ENCODE data around the gene ECHDC3. TPM values are rescaled to one million over a fixed set of nuclear protein-coding genes. Genes with fewer than 3 reads are reported as not detected.
A peak's percentile ranks its signal among the peaks of the same experiment; 100 is the strongest.

The ECHDC3 gene
- total RNA-seq, 1 experiment from 2014 or later = 4.3 TPM

GRCh38 chr10:11746883-11747539, 4.8 kb downstream of the ECHDC3 start:
- DNase-seq (ENCODE audit: low read depth) = no peak

GRCh38 chr10:11748866-11749265, 6.7 kb downstream of the ECHDC3 start:
- no peak for DNase-seq (ENCODE audit: low read depth)

- no peak for DNase-seq (ENCODE audit: low read depth)
These were observed 8.2 kb downstream of the ECHDC3 start for GRCh38 chr10:11750420-11750819.

DNA sequence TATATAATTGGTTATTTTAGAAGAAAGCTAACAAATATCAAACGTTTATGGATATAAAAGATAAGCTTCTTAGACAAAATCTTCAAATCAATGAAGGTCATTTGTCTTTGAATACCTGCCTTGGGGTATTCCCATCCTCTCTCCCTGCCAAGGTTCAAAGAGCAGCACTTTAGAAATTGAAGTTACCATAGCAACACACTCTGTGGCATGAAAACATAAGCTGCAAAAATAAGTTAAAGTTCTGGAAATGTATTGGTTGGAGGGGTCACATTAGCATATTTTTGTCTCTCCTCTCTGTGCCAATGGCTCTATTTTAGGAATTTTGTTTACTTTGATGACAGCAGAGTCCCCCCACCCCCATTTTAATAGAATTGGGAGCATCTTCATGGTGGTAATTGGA, 12.0 kb downstream of the ECHDC3 start:
- no peak for DNase-seq (ENCODE audit: low read depth)

DNA sequence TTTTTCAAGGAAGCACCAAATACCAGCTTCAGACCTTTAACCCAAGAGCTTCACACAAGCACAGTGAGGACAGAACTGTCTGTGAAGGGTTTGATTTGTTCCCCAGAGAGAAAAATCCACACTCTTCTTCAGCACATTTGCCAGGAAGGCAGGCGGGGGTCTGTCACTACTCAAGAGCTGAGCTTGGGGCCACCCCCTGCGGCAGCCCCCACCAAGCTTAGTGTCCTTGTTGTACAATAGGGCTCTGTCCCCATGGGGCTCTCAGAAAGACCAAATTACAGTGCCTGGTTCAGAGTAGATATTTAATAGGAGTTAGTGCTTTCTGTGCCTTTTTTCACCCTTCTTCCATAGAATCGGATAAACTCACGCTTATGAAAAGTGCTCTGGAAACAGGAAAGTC, 12.4 kb downstream of the ECHDC3 start:
- DNase-seq (ENCODE audit: low read depth) = no peak

- DNase-seq (ENCODE audit: low read depth) = no peak
These were observed 13.5 kb downstream of the ECHDC3 start for GRCh38 chr10:11755512-11756263.

GRCh38 chr10:11756766-11757315, 14.7 kb downstream of the ECHDC3 start:
- DNase-seq (ENCODE audit: low read depth) = no peak

DNA sequence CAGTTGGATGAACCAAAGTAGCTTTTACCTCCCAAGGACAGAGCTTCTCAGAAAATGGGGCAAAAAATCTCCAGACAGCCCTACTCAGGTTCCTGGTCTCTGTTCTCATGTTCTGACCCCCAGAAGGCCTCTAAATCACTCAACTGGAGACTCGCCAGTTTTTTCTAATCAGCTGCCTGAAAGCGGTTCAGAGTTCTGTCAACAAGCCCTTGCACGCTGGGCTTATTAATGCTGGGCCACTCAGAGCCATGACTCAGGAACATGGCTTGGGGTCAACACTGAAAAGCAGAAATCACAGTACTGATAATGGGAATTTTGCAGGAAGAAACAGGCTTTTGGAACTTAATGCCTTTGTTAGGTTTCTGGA, 15.3 kb downstream of the ECHDC3 start:
- DNase-seq (ENCODE audit: low read depth) = no peak

DNA sequence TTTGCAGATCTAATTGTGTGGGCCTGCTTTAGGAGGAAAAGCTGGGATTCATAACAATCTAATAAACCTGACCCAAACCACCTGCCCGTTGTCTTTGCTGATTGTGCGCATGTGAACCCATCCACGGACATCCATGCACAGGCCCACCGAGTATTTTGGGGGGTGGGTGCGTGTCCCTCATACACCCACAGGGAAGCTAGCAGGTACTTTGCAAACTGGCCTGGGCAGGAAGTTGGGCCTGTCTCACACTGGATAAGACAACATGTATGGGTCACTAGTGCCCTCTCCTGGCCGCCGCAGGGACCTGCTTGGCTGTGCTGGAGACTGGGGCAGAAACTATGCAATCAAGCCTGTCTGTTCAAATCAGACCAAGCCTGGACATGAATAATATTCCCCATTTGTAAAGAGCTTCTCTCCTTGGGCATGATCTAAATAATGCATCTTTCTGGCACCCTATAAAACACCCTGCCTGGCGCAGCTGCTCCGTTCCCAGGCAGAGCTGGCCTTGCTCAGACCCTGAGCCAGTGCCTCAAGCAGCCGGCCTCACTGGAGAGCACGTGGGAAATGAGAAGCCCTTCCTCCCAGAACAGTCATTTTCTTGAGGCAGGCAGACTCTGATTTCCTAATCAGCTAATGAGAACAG, 15.8 kb downstream of the ECHDC3 start:
- peak; percentile 75 for DNase-seq (ENCODE audit: low read depth)

DNA sequence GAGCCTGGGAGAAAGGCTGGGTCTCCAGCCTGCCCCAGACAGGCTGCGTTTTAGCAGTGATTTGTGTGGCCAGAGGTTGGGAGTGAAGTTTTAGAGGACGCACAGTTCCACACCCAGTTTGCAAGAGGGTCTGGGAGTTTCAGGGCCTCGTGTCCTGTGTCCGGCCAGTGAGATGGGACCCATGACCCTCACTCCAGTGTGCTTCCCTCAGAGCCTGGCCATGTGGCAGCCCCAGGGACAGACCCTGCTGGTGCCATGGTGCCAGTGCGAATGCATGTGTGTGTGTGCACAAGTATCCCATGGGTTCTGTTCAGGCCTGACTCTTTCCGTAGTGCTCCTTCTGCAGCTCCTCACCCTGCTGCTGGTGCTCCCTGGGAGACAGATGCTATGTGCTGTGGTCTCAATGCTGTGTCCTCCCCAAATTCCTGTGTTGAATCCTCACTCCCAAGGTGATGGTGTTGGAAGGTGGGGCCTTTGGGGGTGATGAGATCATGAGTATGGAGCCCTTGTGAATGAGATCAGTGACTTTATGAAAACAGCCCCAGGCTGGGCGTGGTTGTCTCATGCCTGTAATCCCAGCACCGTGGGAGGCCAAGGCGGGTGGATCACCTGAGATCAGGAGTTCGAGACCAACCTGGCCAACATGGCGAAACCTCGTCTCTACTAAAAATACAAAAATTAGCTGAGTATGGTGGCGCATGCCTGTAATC, 16.5 kb downstream of the ECHDC3 start:
- DNase-seq (ENCODE audit: low read depth) = no peak

GRCh38 chr10:11759347-11759746, 17.2 kb downstream of the ECHDC3 start:
- no peak for DNase-seq (ENCODE audit: low read depth)

DNA sequence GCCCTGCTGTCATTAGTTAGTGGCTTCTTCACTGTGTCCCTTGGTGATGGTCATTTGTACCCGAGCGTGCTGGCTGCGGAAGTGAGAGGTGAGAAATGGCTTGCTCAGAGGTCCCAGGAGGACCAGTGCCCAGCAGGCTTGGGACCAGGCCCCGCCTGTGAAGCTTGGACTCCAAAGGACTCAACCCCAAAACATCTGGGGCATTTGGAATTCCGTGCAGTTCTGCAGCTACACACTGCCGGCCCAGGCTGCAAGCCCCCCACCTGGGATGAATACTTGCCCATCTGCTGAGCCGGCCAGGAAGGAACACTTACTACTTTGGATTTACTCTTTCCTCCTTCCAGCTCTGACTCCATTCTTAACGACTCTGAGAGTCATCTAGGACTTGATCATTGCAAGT, 18.0 kb downstream of the ECHDC3 start:
- DNase-seq (ENCODE audit: low read depth) = no peak

GRCh38 chr10:11760861-11761260, 18.7 kb downstream of the ECHDC3 start:
- no peak for DNase-seq (ENCODE audit: low read depth)

DNA sequence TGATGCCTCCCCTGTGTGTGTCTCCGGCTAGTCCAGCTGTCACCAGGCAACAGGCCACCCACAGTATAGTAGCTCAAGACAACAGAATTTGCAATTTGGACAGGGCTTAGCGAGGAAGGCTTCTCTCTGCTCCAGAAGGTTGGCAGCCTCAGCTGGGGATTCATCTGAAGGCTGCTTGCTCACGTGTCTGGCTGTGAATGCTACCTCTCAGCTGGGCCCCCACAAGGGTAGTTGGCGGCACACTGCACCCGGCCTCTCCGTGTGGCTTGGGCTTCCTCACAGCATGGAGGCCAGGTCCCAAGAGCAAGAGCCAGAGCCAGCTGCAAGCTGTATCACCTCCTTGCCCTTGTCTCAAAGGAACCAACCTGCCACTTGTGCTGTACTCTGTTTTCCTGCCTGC, 19.2 kb downstream of the ECHDC3 start:
- no peak for DNase-seq (ENCODE audit: low read depth)

GRCh38 chr10:11762706-11763500, 20.7 kb downstream of the ECHDC3 start:
- DNase-seq (ENCODE audit: low read depth) = no peak

DNA sequence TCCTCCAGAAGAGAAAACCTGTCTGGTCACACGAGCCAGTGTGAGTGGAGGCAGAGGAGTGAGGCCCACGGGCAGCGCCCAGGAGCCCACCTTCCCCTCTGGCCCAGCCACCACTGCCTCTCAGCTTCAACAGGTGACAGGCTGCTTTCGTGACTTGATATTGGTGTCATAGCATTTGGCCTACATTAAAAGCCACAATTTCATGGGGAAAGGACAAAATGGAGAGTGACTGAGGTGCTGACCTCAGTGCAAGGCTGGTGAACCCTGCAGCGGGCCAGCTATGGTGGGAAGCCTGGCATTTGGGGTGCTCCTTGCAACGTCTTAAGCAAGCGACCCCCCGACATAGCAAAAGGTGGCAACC, 21.3 kb downstream of the ECHDC3 start:
- DNase-seq (ENCODE audit: low read depth) = no peak

- no peak for DNase-seq (ENCODE audit: low read depth)
These were observed 23.0 kb downstream of the ECHDC3 start for GRCh38 chr10:11765141-11765540.

- DNase-seq (ENCODE audit: low read depth) = no peak
These were observed 30.6 kb downstream of the ECHDC3 start for GRCh38 chr10:11772575-11773288.

DNA sequence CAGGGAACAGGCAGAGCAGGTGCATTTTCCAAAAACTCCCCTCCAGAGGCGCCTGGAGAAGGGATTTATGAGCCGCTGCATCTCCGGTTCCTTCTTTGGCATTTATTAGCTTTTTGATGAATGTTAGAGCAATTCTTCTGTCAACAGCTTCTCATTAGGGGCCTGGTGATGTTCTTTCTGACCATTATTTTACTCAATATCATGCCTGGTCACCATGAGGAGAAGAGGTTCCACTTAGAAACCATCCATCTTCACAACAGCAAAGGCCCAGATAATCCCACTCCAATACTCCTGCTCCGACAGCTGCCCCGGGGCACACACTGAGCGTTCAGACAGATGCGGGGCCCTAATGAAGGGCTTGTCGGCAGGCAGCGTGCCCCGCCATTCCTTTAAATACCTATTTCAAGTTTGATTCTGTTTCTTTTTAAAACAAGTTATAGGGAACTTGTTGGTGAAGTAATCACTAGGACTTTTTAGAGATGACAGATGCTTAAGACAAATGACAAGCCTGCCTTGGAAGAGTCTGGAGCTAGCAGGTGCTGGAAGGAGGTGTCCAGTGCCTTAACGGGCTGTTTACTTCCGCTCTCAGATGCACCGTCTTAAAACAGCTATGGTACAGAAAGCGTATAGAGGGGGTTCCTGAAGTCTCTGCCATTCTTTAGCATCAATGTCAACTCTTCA, 31.7 kb downstream of the ECHDC3 start:
- no peak for DNase-seq (ENCODE audit: low read depth)

DNA sequence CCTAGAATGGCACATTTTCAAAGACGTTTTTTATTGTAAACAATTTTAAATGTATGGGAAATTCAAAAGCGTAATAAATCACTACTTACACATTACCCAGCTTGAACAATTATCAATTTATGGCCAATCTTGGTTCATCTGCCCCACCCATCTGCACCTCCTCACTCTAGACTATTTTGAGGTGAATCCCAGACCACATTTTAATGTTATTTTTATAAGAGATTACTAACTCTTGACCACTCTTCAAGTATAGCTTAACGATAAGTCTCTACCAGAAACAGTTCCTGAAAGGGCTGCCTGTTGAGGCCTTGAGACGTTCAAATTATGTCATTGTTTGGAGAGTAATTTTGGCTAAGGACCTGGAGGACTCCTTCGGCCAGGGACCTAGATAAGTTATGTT, 33.2 kb downstream of the ECHDC3 start:
- DNase-seq (ENCODE audit: low read depth) = no peak

All from HT1080 (cell line).